HFFc6 (cell line): ENCODE data around the gene TRIM31. TPM values are rescaled to one million over a fixed set of nuclear protein-coding genes. Genes with fewer than 3 reads are reported as not detected.
"Not testable (repeated sequence)": the region's sequence is repeated elsewhere in the genome, so short reads cannot be mapped to it uniquely, and the experiment has no call there.

Experiments used
- DNase-seq: peaks from one replicate; pipeline ENCODE4 v3.0.0-alpha.2; 2018
- H3K27ac Mint-ChIP-seq: 2 replicates; pipeline ENCODE4 v1.8.0; 2020; ENCODE audit warnings: mild to moderate bottlenecking, mixed read lengths
- H3K27me3 Mint-ChIP-seq: 2 replicates; pipeline ENCODE4 v1.8.0; 2021; ENCODE audit warnings: mild to moderate bottlenecking, moderate library complexity, mixed read lengths; ENCODE audit not compliant: insufficient read depth
- H3K36me3 Mint-ChIP-seq: 2 replicates; pipeline ENCODE4 v1.8.0; 2021; ENCODE audit warnings: low read depth, mixed read lengths
- H3K4me1 Mint-ChIP-seq: 2 replicates; pipeline ENCODE4 v1.8.0; 2020; ENCODE audit warnings: low read depth, mixed read lengths
- H3K4me3 Mint-ChIP-seq: 2 replicates; pipeline ENCODE4 v1.8.0; 2020; ENCODE audit warnings: mild to moderate bottlenecking, moderate library complexity, mixed read lengths
- H3K9me3 Mint-ChIP-seq: 2 replicates; pipeline ENCODE4 v1.8.0; 2020; ENCODE audit warnings: mild to moderate bottlenecking, mixed read lengths
- CTCF ChIP-seq: fragments of 200-600 bp; sonication (generic); IDR thresholded peaks from 2 replicates; pipeline ENCODE4 v1.5.0; 2021; ENCODE audit warnings: antibody characterized with exemption, mild to moderate bottlenecking
- total RNA-seq, 6 experiments: library from RNA; stranded (reverse); fragmentation: NEBNext Ultra II Directional; extraction: Animal tissue kit (Norgen Biotek cat#: 25700); gene quantifications; 2 replicates in 1 of 6; 3 replicates in 5 of 6; pipeline ENCODE4 v1.2.3, GENCODE V29; 2021

The TRIM31 gene
- total RNA-seq, 6 experiments from 2014 or later = not detected

GRCh38 chr6:30145818-30146217, 32.9 kb upstream of the TRIM31 start:
- H3K9me3 Mint-ChIP-seq = no peaks in the 10 kb centered on the region
- H3K4me3 Mint-ChIP-seq = no peak overlapping the region
- no peak for TF ChIP-seq CTCF
- H3K4me1 Mint-ChIP-seq = no peaks in the 10 kb centered on the region; the same call in 1 of the 2 replicates
- no peaks in the 10 kb centered on the region for H3K36me3 Mint-ChIP-seq
- DNase-seq = no peak
- peaks cover 41% of the 10 kb centered on the region for H3K27me3 Mint-ChIP-seq
- H3K27ac Mint-ChIP-seq = no peak overlapping the region

GRCh38 chr6:30144811-30145210, 31.9 kb upstream of the TRIM31 start:
- DNase-seq = no peak
- H3K36me3 Mint-ChIP-seq = no peaks in the 10 kb centered on the region
- no peak for TF ChIP-seq CTCF
- H3K27ac Mint-ChIP-seq = no peak overlapping the region
- H3K4me3 Mint-ChIP-seq = no peak overlapping the region
- no peaks in the 10 kb centered on the region for H3K9me3 Mint-ChIP-seq
- H3K27me3 Mint-ChIP-seq = peaks cover 38% of the 10 kb centered on the region
- H3K4me1 Mint-ChIP-seq = no peaks in the 10 kb centered on the region

- Mint-ChIP-seq H3K27me3 (peaks cover 38% of the 10 kb centered on the region), H3K27ac (no peak overlapping the region), H3K36me3 (no peaks in the 10 kb centered on the region), H3K9me3 (no peaks in the 10 kb centered on the region), H3K4me1 (no peaks in the 10 kb centered on the region), H3K4me3 (no peak overlapping the region)
- TF ChIP-seq CTCF = no peak
- no peak for DNase-seq
Observed at GRCh38 chr6:30143780-30144179, 30.9 kb upstream of the TRIM31 start.

GRCh38 chr6:30142665-30143064, 29.8 kb upstream of the TRIM31 start:
- H3K4me1 Mint-ChIP-seq = no peaks in the 10 kb centered on the region
- H3K9me3 Mint-ChIP-seq = no peaks in the 10 kb centered on the region
- no peak overlapping the region for H3K4me3 Mint-ChIP-seq
- no peaks in the 10 kb centered on the region for H3K36me3 Mint-ChIP-seq
- peaks cover 32% of the 10 kb centered on the region for H3K27me3 Mint-ChIP-seq
- no peak overlapping the region for H3K27ac Mint-ChIP-seq
- no peak for TF ChIP-seq CTCF
- no peak for DNase-seq

GRCh38 chr6:30140240-30140639, 27.4 kb upstream of the TRIM31 start:
- not testable (repeated sequence) for H3K9me3 Mint-ChIP-seq, H3K4me1 Mint-ChIP-seq, DNase-seq, H3K27ac Mint-ChIP-seq, H3K4me3 Mint-ChIP-seq, H3K36me3 Mint-ChIP-seq
- peaks cover 34% of the 10 kb centered on the region for H3K27me3 Mint-ChIP-seq

- no peak for TF ChIP-seq CTCF
- H3K4me1 Mint-ChIP-seq = no peaks in the 10 kb centered on the region
- H3K36me3 Mint-ChIP-seq = no peaks in the 10 kb centered on the region
- no peak overlapping the region for H3K27ac Mint-ChIP-seq
- H3K9me3 Mint-ChIP-seq = no peaks in the 10 kb centered on the region
- no peak for DNase-seq
- H3K27me3 Mint-ChIP-seq = peaks cover 26% of the 10 kb centered on the region
- H3K4me3 Mint-ChIP-seq = no peak overlapping the region
Observed at GRCh38 chr6:30136570-30137286, 23.8 kb upstream of the TRIM31 start.
